GM18507 (cell line): Measurements from ENCODE around the gene SOX12.

Experiments used
- DNase-seq: peaks from one replicate; pipeline ENCODE4 v3.0.0; 2011; ENCODE audit warnings: low read depth; ENCODE audit not compliant: insufficient read length; ENCODE audit errors: extremely low spot score
- FAIRE-seq: peaks from 2 replicates; lab custom pipeline; 2011; peaks lifted over from hg19 to GRCh38; lab: Jason Lieb, UNC

The SOX12 gene

DNA sequence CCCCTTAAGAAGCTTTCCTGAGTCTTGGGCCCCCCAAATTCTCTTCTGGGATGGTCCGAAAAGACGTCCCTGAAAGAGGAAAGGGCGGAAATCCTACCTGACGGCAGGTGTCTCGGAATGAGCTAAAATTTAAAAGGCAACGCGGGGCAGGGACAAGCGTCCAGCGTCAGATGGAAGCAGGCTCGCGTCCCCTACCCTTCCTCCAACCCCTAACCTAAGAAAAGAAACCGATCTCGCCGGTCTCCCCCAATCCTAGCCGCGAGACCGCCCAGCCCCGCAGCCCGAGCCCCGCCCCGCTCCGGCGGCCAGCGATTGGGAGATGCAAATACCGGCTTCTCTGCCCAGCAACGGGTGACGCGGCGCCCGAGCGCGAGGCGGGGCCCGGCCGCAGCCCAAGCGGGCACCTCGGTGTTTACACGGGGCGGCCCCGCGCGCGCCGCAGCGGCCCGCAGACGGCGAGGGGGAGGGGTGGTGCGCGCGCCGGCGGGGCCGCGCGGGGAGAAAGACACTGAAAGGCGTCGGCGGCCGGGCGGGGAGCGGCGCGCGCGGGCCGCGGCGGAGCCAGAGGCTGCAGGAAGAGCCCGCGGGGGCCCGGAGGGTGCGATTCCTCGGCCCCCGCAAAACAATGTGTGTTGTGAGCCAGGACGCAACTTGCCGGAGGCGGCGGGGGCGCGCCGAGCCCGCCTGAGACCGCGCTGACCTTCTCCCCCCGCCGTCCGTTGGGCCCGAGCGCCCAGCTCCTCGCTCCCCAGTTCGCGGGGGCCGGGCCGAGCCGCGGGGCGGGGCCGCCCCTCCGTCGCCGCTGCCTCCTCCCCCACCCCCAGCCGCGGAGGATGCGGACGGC lies at the start of gene SOX12:
Gene SOX12, plus strand, starts transcription at position 508 of the 844 bp plus-strand sequence. CDS start 373 bp downstream, outside the sequence.
- peak; percentile 83 for DNase-seq
- peak; percentile 80 for FAIRE-seq

DNA sequence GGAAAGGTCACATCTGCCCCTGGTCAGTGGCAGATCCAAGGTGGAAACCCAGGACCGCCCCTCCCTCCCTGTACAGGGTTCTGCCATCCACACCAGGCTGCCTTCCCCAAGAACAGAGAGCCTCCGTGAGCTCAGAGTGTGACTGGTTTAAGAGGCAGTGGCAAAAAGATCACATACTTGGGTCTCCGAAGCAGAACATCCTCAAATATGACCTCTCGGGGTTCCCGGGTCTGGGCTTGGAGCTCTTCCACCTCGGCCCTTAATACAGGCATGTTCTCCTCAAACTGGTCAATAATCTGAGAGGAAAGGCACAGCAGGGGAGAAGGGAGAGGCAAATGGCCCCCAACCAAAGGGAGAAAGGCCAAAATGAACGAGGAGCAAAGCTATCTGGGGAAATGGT lies 49.6 kb upstream of the SOX12 start:
- DNase-seq: no peak
- FAIRE-seq: no peak

DNA sequence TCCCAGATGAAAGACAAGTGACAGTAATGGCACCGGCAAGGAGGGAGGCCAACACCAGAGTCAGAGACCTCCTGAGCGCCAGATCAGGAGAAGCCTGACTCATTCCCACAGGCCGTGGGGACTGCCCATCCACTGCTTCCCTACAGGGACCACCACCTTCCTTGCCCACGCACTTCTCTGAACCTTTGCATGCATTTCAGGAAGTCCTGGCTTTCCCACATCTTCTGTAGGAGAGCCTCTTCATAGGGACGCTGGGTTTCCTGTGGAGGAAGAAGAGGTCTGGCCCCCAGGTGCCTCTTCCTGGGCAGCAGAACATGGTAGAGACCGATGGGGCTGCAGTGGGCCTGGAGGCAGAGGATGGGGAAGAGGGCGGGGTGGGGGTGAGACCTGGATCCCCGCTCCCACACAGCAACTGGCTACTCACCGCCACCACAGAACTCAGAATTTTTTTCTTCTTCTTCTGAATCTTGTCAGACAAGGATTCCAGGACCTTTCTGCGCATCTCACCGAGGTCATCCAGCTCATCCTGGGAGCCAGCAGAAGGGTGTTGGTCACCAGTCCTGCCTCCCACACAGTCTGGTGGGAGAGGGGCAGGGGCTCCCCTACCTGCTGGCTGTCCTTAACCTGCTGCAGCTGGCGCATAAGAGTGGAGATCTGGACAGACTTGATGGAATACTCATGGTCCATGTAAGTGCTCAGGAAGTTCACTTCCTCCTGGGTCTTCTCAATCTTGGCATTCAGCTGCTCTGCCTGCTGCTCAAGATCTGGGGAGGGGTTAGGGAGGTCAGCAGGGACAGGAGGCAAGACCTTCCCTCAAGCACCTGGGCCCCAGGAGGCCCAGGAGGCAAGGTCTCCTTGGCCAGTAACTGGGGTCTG lies 48.5 kb upstream of the SOX12 start:
- FAIRE-seq: no peak

DNA sequence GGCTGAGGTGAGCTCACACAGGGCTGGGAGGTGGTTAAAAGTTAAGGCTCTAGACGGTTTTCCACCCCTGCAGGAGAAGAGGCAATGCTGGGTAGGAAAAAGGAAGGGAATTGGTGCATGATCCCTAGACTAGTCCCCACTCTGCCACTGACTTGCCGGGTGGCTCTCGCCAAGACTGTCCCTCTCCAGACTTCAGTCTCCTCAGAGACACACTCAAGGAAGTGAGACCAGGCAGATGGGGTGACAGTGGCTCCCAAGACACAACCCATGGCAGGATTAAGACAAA lies 47.9 kb upstream of the SOX12 start:
- no peak for FAIRE-seq
- DNase-seq: no peak

More for the DNA sequence above, 48.5 kb upstream of the SOX12 start:
- no peak for DNase-seq

DNA sequence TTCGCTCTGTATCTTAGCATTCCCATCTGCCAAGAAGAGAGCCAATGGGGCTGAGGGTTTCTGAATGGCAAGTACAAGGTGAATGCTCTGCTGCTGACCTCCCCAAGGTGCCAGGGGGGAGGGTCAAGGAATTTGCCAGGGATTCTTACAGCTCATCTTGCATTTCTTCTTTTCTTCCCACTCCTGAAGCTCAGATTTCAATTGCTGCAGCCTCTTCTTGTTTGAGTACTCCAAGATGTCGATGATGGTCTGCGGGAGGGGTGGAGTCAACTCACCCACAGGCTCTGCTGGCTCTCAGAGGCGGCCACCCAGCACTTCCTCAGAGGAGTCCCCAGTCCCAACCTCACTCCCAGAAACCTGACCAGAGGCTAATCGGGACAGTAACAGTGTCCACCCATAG lies 47.2 kb upstream of the SOX12 start:
- DNase-seq (no peak), FAIRE-seq (no peak)

DNA sequence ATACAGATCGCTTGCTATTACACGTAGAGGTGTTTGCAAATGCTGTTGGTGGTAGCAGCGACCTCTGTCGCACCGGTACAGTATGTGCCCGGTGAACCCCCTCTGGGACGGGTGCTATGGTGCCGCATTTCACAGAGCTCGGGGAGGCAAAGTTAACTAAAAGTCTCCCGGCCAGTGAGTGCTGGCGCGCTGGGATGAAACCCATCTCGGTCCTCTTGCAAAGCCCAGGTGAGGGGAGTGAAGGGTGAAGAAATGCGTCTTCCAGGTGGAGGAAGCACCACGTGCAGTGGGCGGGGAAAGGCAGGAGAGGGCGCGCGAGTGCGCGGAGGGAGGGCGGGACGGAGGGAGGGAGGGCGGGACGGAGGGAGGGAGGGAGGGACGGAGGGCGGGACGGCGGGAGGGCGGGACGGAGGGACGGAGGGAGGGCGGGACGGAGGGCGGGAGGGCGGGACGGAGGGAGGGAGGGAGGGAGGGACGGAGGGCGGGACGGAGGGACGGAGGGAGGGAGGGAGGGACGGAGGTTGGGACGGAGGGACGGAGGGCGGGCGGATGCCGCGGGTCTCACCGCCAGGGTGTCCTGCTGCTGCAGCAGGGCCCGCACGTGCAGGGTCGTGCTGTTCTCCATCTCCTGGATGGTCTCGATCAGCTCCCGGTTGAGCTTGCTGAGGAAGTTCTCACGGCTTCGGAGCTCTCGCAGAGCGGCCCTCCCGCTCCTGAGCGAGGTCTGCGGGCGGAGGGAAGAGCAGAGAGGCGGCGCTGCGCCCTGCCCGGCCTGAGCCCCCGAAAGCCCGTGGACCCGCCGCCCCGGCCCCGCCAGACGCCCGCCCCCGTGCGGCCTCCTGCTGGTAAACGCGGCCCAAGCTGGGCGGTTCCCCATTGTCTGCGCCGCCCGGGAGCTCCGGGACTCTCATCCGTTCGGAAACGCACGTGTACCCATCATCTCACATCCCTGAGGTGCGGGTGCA lies 46.5 kb upstream of the SOX12 start:
- FAIRE-seq (no peak), DNase-seq (no peak)

DNA sequence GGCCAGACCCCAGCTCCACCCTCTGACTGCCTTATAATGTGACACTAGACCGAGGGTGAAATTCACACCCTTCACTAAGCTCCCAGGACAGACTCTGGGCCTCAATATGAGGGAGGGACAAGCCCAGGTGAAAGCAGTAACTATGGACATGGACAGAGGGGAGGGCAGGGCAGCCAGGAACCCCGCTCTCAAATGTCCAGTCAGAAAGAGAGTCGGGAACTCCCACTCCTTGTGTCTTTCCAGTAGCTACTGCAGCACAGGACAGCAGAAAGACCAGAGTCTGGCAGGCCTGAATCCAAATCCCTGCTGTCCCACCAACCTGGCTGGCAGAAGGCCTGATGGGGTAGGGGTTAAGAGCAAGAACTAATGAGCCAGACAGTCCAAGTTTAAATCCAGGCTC lies 41.2 kb upstream of the SOX12 start:
- no peak for FAIRE-seq

DNA sequence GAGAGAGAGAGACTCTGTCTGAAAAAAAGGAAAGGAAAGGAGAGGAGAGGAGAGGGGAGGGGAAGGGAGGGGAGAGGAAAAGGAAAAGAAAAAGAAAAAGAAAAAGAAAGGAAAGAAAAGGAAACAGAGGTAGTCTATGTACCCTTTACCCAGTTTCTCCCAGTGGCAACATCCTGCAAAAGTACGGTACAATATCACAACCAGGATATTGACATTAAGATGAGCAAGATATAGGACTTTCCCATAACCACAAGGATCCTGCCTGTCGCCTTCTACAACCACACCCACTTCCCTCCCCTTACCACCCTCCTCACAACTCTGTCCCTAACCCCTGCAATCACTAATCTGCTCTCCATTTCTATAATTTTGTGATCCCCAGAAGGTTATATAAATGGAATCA lies 38.8 kb upstream of the SOX12 start:
- no peak for DNase-seq
- FAIRE-seq: no peak

More for the DNA sequence above, 41.2 kb upstream of the SOX12 start:
- DNase-seq: no peak

DNA sequence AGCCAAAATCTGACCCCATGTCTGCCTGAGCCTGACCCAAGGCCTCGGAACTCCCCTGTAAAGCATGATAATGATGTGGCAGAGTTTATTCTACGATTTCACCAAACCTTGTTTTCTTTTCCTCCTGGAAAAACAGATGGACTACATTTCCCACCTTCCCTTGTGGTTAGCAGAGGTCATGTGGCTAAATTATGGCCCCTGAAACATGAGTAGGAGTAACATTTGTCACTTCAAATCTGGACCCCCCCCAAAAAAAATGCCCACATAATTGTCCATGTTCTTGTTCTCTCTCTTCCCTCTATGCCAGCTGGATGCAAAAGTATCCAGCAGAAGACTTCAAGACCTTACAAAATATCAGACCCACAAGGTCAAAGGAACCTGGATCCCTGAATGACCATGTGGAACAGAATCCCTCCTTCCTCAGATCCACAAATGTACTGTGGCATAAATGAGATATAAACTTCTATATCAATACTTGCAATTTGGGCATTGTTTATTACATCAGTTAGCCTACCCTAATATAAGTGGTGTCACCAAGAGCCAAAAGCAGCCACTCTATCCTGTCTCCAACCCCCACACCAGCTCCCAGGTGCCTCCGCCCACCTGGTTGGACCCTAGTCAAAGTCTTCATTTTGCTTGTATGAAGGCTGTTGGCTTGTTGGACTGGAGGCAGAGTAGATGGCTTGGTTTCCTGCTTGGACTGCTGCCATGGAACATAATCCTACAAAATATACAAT lies 36.2 kb upstream of the SOX12 start:
- FAIRE-seq: no peak
- no peak for DNase-seq

DNA sequence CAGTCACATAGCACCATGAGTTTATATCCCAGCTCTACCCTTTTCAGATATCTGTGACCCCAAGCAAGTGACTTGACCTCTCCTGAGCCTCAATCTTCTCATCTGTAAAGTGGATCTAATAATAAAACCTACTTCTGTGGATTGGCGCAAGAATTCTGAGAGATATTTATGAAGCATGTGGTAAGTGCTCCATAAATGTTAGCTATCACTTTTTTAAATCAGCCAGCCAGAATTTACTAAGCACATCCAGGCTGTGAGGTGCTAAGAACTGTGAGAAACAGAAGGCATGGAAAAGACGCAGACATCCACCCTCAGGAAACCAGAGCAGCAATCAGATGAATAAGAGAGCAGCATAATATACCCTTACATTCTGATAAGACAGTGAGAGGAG lies 35.7 kb upstream of the SOX12 start:
- DNase-seq: no peak
- FAIRE-seq: peak; percentile 24

DNA sequence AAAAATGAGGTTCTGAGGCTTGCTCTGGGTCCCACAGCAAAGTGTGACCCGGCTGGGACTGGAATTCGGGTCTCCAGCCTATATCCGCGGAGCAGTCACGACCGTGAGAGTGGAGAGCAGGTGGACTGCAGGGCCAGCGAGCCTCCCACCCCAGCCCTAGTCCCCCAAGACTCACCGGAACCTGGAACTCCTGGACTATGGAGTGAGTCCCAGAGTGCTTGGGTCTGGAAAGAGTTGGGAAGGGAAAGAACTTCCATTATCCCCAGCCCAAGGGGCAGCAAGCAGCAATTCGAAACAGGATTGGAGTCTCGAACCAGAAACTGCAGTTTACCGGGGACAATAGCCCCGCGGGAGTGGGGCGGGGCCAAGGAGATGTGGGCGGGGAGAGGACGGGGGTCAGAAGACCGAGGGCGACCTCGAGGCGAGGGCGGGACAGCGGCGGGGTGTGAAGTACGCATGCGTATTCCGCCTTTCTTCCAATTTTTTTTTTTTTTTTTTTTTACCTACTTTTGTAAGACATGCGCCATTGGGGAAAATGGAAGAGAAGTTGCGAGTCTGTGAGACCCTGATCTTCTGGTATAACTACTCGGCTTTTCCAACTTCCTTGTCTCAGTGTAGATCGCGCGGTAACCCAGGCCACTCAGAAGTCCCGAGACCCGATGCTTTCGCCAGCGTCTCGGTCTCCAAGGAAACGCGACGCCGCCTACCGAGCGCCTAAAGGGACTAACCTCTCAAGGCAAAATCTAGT lies 35.1 kb upstream of the SOX12 start, which contains the start of gene C20orf96:
Gene C20orf96, minus strand, starts transcription at position 667 of the 748 bp plus-strand sequence. Its CDS starts 140 bp downstream, at position 527.
- peak; percentile 92 for FAIRE-seq
- peak; percentile 96 for DNase-seq

DNA sequence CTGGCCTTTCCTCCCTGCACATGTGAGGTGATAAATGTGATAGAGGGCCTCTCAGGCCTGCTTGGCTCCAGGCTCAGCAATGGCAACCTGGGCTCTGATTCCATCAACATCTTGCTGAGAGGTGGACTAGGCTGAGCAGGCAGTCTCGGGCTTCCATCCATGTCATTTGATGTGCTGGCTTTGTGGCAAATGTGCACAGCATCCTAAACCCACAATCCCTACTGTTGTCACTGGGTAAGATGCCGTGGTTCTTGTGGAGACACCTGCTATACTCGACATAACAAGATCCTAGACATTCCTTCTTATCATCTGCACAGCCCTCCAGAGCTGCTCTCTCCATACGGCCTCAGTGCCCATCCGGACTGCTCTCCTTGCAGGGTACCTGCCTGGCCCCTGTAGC lies 30.8 kb upstream of the SOX12 start:
- FAIRE-seq (no peak), DNase-seq (no peak)

DNA sequence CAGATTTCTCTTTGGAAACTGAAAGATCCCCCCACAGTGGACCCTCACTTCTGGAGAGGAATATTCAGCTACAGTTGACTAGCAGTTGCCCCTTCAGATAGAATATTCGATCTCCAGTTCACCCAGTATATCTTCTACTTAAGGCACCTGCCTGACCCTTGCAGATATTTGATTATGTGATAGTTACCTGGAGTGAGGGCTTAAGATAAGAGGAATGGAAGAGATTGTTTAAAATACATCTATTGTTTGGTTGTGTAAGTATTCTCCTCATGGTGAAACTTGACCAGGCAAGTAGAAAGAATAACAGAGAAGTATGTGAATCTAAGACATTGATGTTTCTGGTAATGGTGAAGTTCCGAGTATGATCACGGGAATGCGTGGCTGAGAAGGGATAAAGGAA lies 29.5 kb upstream of the SOX12 start:
- no peak for DNase-seq
- FAIRE-seq: no peak

DNA sequence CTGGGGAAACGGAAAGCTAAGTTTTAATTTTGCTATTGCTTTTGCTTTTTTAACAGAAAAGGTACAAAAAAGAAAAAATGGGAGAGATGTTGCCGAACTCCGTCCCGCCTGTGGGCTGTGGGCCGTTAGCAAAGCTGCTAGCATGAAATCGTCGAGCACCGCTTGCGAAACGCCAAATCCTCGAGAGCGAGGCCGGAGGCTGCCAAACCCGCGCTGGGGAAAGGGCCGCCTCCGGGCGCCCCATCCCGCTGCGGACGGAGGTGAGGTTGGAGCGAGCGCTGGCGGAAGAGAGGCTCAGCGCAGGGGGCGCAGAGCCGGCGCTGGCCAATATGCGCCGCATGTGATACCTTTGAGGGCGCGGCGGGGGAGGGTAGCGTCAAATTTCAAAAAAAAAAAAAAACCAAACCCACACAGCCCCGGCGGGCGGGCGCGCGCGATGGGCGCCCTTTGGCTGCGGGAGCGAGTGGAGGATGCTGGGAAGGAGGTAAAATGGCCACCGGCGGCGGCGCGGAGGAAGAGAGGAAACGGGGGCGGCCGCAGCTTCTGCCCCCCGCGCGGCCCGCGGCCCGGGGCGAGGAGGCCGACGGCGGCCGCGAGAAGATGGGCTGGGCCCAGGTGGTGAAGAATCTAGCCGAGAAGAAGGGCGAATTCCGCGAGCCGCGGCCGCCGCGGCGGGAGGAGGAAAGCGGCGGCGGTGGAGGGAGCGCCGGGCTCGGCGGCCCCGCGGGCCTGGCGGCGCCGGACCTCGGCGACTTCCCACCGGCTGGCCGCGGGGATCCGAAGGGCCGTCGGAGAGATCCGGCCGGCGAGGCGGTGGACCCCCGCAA lies 28.0 kb upstream of the SOX12 start, which contains the start of gene ZCCHC3:
Gene ZCCHC3, plus strand, starts transcription at position 473 of the 827 bp plus-strand sequence. Its CDS starts 17 bp downstream, at position 490.
- FAIRE-seq: peak; percentile 79

DNA sequence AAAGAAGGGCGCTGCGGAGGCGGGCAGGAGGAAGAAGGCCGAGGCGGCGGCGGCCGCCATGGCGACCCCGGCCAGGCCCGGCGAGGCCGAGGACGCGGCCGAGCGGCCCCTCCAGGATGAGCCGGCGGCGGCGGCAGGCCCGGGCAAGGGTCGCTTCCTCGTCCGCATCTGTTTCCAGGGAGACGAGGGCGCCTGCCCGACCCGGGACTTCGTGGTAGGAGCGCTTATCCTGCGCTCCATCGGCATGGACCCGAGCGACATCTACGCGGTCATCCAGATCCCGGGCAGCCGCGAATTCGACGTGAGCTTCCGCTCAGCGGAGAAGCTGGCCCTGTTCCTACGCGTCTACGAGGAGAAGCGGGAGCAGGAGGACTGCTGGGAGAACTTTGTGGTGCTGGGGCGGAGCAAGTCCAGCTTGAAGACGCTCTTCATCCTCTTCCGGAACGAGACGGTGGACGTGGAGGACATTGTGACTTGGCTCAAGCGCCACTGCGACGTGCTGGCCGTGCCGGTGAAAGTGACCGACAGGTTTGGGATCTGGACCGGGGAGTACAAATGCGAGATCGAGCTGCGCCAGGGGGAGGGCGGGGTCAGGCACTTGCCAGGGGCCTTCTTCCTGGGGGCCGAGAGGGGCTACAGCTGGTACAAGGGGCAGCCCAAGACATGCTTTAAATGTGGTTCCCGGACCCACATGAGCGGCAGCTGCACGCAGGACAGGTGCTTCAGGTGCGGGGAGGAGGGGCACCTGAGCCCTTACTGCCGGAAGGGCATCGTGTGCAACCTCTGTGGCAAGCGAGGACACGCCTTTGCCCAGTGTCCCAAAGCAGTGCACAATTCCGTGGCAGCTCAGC lies 27.2 kb upstream of the SOX12 start:
- peak; percentile 72 for FAIRE-seq

More for the DNA sequence above, 28.0 kb upstream of the SOX12 start, which contains the start of gene ZCCHC3:
- DNase-seq: peak; percentile 73

DNA sequence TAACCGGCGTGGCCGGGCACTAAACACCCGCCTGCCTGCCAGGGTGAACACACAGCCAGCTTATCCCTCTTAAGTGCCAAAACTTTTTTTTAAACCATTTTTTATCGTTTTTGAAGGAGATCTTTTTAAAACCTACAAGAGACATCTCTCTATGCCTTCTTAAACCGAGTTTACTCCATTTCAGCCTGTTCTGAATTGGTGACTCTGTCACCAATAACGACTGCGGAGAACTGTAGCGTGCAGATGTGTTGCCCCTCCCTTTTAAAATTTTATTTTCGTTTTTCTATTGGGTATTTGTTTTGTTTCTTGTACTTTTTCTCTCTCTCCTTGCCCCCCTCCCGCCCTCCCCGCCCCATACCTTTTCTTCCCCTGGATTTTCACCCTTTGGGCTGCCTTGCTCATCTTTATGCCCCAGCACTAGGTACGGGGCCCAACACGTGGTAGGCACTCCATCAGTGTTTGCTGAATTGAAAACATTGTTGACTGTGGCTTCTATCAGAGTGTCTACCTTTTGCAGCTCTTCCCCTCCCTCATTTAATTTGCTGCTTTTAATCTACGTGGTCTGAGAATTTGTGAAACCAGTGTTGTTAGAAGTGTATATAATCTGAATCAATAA lies 26.5 kb upstream of the SOX12 start:
- no peak for FAIRE-seq
- DNase-seq: no peak

More for the DNA sequence above, 27.2 kb upstream of the SOX12 start:
- DNase-seq: no peak
